ENCODE results near the gene ENTPD2.

ENTPD2 gene

DNA sequence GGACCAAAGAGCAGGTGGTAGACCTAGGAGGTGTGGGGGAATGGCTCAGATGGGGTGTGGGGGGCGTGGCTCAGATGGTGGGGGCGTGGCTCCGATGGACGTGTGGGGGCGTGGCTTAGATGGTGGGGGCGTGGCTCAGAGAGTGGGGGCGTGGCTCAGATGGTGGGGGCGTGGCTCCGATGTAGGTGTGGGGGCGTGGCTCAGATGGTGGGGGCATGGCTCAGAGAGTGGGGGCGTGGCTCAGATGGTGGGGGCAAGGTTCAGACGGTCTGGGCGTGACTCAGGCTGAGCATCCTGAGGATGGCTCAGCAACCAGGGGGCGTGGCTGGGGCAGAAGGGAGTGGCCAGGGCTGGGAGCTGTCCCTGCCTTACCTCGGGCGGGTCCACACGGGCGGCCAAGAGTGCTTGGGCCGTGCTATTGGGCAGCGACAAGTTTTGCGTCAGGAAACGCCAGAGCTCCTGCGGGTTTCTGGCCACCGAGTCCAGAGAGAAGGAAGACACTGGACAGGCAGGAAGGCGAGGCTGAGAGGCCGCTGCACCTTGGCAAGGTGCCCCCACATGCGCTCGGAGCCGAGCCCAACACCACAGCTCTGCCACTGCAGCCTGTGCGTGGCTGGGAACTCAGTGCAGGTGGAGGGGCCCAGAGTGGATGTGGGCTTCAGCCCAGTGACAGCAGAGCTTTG is 31.7 kb downstream of the ENTPD2 start:
- Mint-ChIP-seq H3K27me3 (no peaks in the 10 kb centered on the region), H3K4me3 (no peak overlapping the region), H3K27ac (no peak overlapping the region), H3K4me1 (peaks cover 46% of the 10 kb centered on the region), H3K9me3 (no peaks in the 10 kb centered on the region)
- ATAC-seq (peak; percentile 68), DNase-seq (peak; percentile 67 to 75)

GRCh38 chr9:137021568-137021978 is 32.3 kb downstream of the ENTPD2 start:
- H3K27ac Mint-ChIP-seq: no peak overlapping the region
- ATAC-seq (no peak), DNase-seq (no peak)
- H3K9me3 Mint-ChIP-seq: no peaks in the 10 kb centered on the region
- H3K4me1 Mint-ChIP-seq: peaks cover 41% of the 10 kb centered on the region
- H3K4me3 Mint-ChIP-seq: no peak overlapping the region
- H3K27me3 Mint-ChIP-seq: no peaks in the 10 kb centered on the region

DNA sequence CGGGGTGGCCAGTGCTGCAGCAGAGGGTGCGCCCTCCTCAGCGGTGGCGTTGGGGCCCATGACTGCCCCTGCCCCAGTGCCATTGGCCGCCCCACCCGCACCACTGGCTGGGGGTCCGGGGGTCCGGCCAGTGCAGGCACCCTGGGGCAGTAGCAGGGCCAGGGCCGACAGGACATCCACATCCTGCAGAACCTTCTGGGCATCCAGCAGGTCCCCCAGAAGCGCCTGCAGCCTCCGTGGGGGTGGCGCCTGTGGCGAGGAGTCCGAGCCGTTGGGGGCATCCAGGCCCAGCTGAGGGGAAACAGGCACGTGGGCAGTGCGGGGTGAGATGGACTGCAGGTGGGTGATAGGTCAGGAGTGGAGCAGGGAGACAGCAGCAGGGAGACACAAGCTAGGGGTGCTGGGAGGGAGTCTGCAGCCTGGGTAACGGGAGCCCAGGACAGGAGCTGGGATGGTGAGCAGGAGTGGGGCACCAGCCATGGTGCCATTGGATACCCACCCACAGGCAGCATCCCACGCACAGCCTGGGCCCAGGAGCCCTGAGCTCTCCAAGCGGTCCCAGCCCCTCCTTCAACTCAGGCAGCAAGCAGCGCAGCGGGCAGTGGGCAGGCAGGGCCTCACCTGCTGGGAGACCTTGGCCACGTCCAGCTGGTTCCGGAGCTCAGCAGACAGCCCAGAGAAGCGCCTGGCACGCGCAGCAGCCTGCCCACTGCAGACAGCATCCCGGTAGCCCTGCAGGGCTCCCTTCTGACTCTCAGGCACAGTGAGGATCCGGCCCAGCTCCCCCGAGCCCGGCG is 32.9 kb downstream of the ENTPD2 start:
- Mint-ChIP-seq H3K27ac (no peak overlapping the region), H3K27me3 (no peaks in the 10 kb centered on the region), H3K4me3 (no peak overlapping the region), H3K9me3 (no peaks in the 10 kb centered on the region), H3K4me1 (peaks cover 35% of the 10 kb centered on the region)
- ATAC-seq (no peak), DNase-seq (no peak)

- H3K27ac Mint-ChIP-seq: no peak overlapping the region
- peaks cover 32% of the 10 kb centered on the region for H3K4me1 Mint-ChIP-seq
- no peak for ATAC-seq
- H3K9me3 Mint-ChIP-seq: no peaks in the 10 kb centered on the region
- DNase-seq: no peak
- H3K27me3 Mint-ChIP-seq: no peaks in the 10 kb centered on the region
- H3K4me3 Mint-ChIP-seq: no peak overlapping the region
Observed at GRCh38 chr9:137019891-137020683, 33.8 kb downstream of the ENTPD2 start.

DNA sequence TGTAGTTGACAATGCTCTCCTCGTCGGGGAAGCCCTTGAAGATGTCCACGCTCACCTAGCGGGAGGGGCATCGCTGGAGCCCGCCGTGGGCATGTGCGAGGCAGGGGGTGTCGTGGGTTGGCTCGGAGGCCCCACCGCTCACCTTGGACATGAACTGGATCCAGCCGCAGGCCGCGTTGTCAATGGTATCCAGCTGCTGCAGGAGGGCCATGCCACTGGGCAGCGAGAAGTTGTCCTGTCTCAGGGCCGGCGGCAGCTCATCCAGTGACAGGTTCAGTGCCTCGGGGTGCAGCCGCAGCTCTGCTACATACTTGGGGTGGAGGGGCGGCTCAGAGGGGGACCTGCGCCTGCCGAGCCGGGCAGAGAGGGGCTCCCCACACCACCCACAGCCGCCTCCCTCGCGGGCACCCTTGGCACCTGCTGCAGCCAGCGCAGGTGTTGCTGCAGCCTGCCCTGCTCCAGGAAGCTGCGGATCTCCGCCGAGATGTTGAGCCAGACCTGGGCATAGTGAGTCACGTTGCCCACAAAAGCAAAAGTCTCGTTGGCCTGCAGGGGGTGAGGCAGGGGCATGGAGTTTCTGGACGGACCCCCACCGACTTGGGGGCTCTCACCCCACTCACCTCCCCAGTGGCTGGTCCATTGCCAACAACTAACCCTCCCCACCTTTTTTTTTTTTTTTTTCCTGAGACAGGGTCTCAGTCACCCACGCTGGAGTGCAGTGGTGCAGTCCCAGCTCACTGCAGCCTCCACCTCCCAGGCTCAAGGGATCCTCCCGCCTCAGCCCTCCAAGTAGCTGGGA is 34.9 kb downstream of the ENTPD2 start:
- Mint-ChIP-seq H3K27ac (no peak overlapping the region), H3K4me3 (no peak overlapping the region), H3K27me3 (no peaks in the 10 kb centered on the region), H3K9me3 (no peaks in the 10 kb centered on the region), H3K4me1 (peaks cover 20% of the 10 kb centered on the region)
- ATAC-seq (no peak), DNase-seq (no peak)

DNA sequence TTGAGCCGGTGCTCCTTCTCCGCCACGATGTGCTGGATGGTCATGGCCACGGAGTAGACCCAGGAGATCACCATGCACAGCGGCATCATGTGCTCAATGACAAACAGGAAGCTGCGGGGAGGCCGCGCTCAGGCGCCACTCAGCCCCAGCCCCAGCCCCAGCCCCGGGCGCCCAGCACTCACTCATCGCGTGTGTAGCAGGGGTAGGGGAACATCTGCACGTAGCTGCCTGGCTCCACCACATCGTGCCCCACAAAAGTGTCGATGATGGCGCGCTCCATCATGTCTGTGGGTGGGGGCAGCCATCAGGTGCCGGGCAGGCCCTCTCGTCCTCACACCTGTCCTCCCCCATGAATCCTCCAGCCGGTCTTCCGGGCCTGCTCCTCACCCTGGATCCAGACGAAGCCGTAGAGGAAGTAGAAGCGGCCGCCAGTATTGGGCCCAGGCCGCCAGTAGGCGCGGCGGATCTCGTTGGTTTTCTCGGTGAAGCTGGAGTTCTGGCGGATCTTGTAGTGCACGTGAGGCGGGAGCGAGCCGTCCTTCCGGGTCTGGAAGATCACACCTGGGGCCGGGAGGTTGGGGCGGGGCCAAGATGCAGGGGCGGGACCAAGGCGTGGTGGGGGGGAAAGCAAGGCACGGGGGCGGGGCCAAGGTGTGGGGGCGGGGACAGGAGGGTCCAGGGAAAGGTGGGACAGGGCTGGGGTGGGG is 35.9 kb downstream of the ENTPD2 start:
- Mint-ChIP-seq H3K4me3 (no peak overlapping the region), H3K27me3 (no peaks in the 10 kb centered on the region), H3K9me3 (no peaks in the 10 kb centered on the region), H3K27ac (no peak overlapping the region), H3K4me1 (peaks cover 17% of the 10 kb centered on the region)
- DNase-seq: no peak
- ATAC-seq: no peak

DNA sequence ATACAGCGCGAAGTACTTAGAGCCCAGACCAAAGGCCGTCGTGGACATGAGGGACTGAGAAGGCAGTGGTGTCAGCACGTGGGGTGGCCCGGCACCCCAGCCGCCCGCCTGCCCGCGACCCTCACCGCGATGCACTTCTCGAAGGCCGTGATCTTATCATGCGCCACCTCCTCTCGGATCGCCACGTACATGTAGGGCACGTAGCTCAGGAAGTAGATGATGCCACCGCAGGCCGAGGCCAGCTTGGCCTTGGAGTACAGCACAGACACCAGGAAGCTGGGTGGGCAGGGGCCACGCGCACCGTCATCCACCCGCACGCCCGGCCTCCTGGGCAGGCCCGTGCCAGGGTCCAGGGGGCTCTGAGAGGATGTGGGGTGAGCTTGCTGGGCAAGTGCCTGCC is 36.8 kb downstream of the ENTPD2 start:
- Mint-ChIP-seq H3K4me3 (no peak overlapping the region), H3K27ac (no peak overlapping the region), H3K4me1 (peaks cover 14% of the 10 kb centered on the region), H3K27me3 (no peaks in the 10 kb centered on the region), H3K9me3 (no peaks in the 10 kb centered on the region)
- no peak for DNase-seq
- no peak for ATAC-seq

GRCh38 chr9:137016436-137016835 is 37.4 kb downstream of the ENTPD2 start:
- H3K4me1 Mint-ChIP-seq: peaks cover 8% of the 10 kb centered on the region

DNA sequence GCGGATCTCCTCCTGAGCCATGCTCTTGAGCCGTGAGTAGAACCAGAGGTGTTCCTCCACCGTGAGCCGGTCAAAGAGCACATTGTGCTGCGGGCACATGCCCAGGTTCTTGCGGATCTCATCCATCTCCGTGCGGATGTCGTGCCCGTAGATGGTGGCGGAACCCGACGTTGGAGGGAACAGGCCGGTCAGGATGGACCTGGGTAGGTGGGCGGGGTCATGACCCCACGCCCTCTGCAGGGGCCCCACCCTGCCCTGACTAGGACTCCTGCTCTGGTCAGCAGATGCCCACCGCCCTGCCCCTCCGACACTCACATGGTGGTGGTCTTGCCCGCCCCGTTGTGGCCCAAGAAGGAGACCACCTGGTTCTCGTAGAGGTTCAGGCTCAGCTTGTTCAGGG is 37.9 kb downstream of the ENTPD2 start:
- Mint-ChIP-seq H3K27ac (no peak overlapping the region), H3K4me1 (peaks cover 8% of the 10 kb centered on the region), H3K9me3 (no peaks in the 10 kb centered on the region)

More at GRCh38 chr9:137016436-137016835, 37.4 kb downstream of the ENTPD2 start:
- ATAC-seq: peak; percentile 5
- no peaks in the 10 kb centered on the region for H3K27me3 Mint-ChIP-seq
- H3K9me3 Mint-ChIP-seq: no peaks in the 10 kb centered on the region
- H3K4me3 Mint-ChIP-seq: no peak overlapping the region
- no peak for DNase-seq
- H3K27ac Mint-ChIP-seq: no peak overlapping the region

DNA sequence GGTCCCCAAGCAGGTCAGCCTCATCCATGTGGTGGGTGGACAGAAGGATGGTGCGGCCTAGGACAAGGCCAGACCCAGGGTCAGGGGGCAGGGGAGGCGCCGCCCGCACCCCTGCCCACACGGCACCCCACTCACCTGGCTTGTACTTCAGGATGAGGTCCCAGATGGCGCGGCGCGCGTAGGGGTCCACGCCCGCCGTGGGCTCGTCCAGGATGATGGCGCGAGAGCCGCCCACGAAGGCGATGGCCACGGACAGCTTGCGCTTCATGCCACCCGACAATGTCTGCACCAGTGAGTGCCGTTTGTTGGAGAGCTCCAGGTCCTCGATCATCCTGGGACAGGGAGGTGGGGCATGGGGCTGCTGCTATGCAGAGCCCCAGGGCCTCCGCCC is 38.3 kb downstream of the ENTPD2 start:
- DNase-seq (no peak), ATAC-seq (no peak)
- no peak overlapping the region for H3K27ac Mint-ChIP-seq
- H3K4me1 Mint-ChIP-seq: peaks cover 8% of the 10 kb centered on the region
- H3K27me3 Mint-ChIP-seq: no peaks in the 10 kb centered on the region
- H3K4me3 Mint-ChIP-seq: no peak overlapping the region
- no peaks in the 10 kb centered on the region for H3K9me3 Mint-ChIP-seq

More for the DNA sequence above, 37.9 kb downstream of the ENTPD2 start:
- ATAC-seq (no peak), DNase-seq (no peak)
- no peaks in the 10 kb centered on the region for H3K27me3 Mint-ChIP-seq
- no peak overlapping the region for H3K4me3 Mint-ChIP-seq

GRCh38 chr9:137014776-137015539 is 38.9 kb downstream of the ENTPD2 start:
- peak overlapping the region in 1 of 2 donors; percentile 54 for H3K27ac Mint-ChIP-seq

DNA sequence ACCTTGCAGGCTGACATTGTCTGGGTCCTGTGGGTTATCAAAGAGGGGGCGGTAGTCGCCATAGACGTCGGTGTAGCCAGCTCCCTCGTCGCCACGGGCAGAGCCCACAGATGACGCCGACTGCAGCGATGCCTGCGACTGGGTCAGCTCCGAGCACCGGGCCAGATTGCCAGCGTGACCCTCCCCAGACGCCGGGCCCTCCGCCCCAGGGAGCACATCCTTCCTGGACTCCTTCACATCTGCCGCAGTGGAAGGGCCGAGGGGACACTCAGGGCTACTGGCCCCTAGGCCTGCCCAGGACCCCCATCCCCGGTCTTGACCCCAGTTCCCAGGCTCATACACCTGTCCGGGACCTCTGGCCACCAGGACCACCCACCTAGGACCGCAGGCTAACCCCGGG is 39.7 kb downstream of the ENTPD2 start:
- H3K4me3 Mint-ChIP-seq: no peak overlapping the region
- peaks cover 8% of the 10 kb centered on the region for H3K4me1 Mint-ChIP-seq
- no peak for ATAC-seq
- DNase-seq: no peak
- H3K9me3 Mint-ChIP-seq: no peaks in the 10 kb centered on the region
- H3K27ac Mint-ChIP-seq: no peak overlapping the region
- H3K27me3 Mint-ChIP-seq: no peaks in the 10 kb centered on the region

More at GRCh38 chr9:137014776-137015539, 38.9 kb downstream of the ENTPD2 start:
- no peaks in the 10 kb centered on the region for H3K9me3 Mint-ChIP-seq
- H3K4me1 Mint-ChIP-seq: peaks cover 8% of the 10 kb centered on the region
- H3K4me3 Mint-ChIP-seq: no peak overlapping the region
- ATAC-seq (no peak), DNase-seq (no peak)
- H3K27me3 Mint-ChIP-seq: no peaks in the 10 kb centered on the region

- no peak for ATAC-seq
- no peak overlapping the region for H3K4me3 Mint-ChIP-seq
- H3K27ac Mint-ChIP-seq: no peak overlapping the region
Observed at GRCh38 chr9:137013571-137013940, 40.3 kb downstream of the ENTPD2 start.

More at GRCh38 chr9:137013571-137013940, 40.3 kb downstream of the ENTPD2 start:
- Mint-ChIP-seq H3K9me3 (no peaks in the 10 kb centered on the region), H3K4me1 (peaks cover 2% of the 10 kb centered on the region), H3K27me3 (no peaks in the 10 kb centered on the region)
- no peak for DNase-seq

All from stimulated activated naive CD8-positive, alpha-beta T cell treated with anti-CD3 and anti-CD28 coated beads, Interleukin-15, amount 100 ng/mL, for 72 hours (primary cell).